Prostate gland (tissue), 2 donors: ENCODE measurements around the gene PACSIN1. TPM values are rescaled to one million over a fixed set of nuclear protein-coding genes. Genes with fewer than 3 reads are reported as not detected.
A peak's percentile ranks its signal among the peaks of the same experiment; 100 is the strongest.

Source experiments
- DNase-seq: peaks from one replicate; pipeline ENCODE4 v3.0.0-alpha.2; 2019; ENCODE audit warnings: low spot score
- H3K27ac ChIP-seq, 2 donors: fragments of 200-600 bp; sonication (generic); 2 replicates each; pipeline ENCODE4 v1.5.1; 2017 to 2019
- H3K27me3 ChIP-seq: fragments of 200-600 bp; sonication (generic); replicated peaks from 2 replicates; pipeline ENCODE4 v1.5.1; 2019; ENCODE audit not compliant: insufficient read depth
- H3K36me3 ChIP-seq, 2 donors: fragments of 200-600 bp; sonication (generic); 1 replicate in 1 of 2; 2 replicates in 1 of 2; pipeline versions ENCODE4 v1.5.1 to v1.8.1; 2017 to 2019
- H3K4me1 ChIP-seq: fragments of 200-600 bp; sonication (generic); replicated peaks from 2 replicates; pipeline ENCODE4 v1.5.1; 2019
- H3K4me3 ChIP-seq, 2 donors: fragments of 200-600 bp; sonication (generic); 2 replicates each; pipeline ENCODE4 v1.5.1; 2017 to 2019
- H3K9me3 ChIP-seq: fragments of 200-600 bp; sonication (generic); 2 replicates; pipeline ENCODE4 v1.5.1; 2017
- CTCF ChIP-seq, 4 experiments: fragments of 200-600 bp in 2 of 4; fragments of 450-650 bp in 2 of 4; sonication (generic) in 2 of 4; IDR thresholded peaks; 1 replicate in 3 of 4; 2 replicates in 1 of 4; pipeline ENCODE4 v1.5.1; 2016 to 2019; ENCODE audit warnings: antibody characterized with exemption in 4 of 4, mild to moderate bottlenecking in 2 of 4, moderate library complexity in 2 of 4
- POLR2A ChIP-seq: fragments of 450-650 bp; IDR thresholded peaks from one replicate; pipeline ENCODE4 v1.6.1; 2016; ENCODE audit warnings: antibody characterized with exemption, mild to moderate bottlenecking
- POLR2AphosphoS5 ChIP-seq: sonication (generic); formaldehyde crosslinking; IDR thresholded peaks from one replicate; pipeline ENCODE4 v1.6.1; 2017; ENCODE audit warnings: antibody characterized with exemption
- WGBS: methylation state at CpG from one replicate; pipeline ENCODE4 v1.1.5; 2018; 5-methylcytosine and 5-hydroxymethylcytosine counted together
- intact Hi-C: fragments of 100-400 bp; cut with DNase I; formaldehyde crosslinking; loops from one replicate; pipeline ENCODE4 v1.14.2; 2022
- total RNA-seq, 2 donors: library from RNA; depleted of rRNA; stranded (reverse); fragments of >200 nt; gene quantifications; one replicate each; pipeline ENCODE4 v1.1.0, GENCODE V29; 2016

PACSIN1 gene
- total RNA-seq, 2 donors from 2014 or later: 0.32 to 0.57 TPM

- Histone ChIP-seq H3K9me3 (no peaks in the 10 kb centered on the region), H3K4me1 (peaks cover 22% of the 10 kb centered on the region), H3K4me3 (no peak overlapping the region), H3K27ac (peak overlapping the region; percentile 81 to 84), H3K36me3 (no peaks in the 10 kb centered on the region), H3K27me3 (no peaks in the 10 kb centered on the region)
- no peak for DNase-seq
- intact Hi-C loops: no loop called here
- TF ChIP-seq POLR2AphosphoS5 (no peak), CTCF (IDR thresholded peaks at IDR 0.05) (no peak), POLR2A (no peak)
- WGBS: 86% methylated on average over 6 of the region's 6 CpGs
These were observed 68.3 kb downstream of the PACSIN1 start for GRCh38 chr6:34534146-34534545.

- no peaks in the 10 kb centered on the region for H3K36me3 ChIP-seq
- peak overlapping the region; percentile 81 to 84 for H3K27ac ChIP-seq
- intact Hi-C loops: no loop called here
- peaks cover 22% of the 10 kb centered on the region for H3K4me1 ChIP-seq
- WGBS: 73% methylated on average over 16 of the region's 16 CpGs
- H3K27me3 ChIP-seq: no peaks in the 10 kb centered on the region
- H3K4me3 ChIP-seq: no peak overlapping the region
- no peaks in the 10 kb centered on the region for H3K9me3 ChIP-seq
- no peak for DNase-seq
- no peak for TF ChIP-seq CTCF (IDR thresholded peaks at IDR 0.05)
- TF ChIP-seq POLR2A: no peak
- no peak for TF ChIP-seq POLR2AphosphoS5
These were observed 68.8 kb downstream of the PACSIN1 start for GRCh38 chr6:34534656-34535055.

GRCh38 chr6:34535199-34535598 lies 69.3 kb downstream of the PACSIN1 start:
- H3K36me3 ChIP-seq: no peaks in the 10 kb centered on the region
- H3K27ac ChIP-seq: peak overlapping the region; percentile 81 to 84
- no peak overlapping the region for H3K4me3 ChIP-seq
- H3K9me3 ChIP-seq: no peaks in the 10 kb centered on the region
- DNase-seq: no peak
- H3K4me1 ChIP-seq: peaks cover 22% of the 10 kb centered on the region
- intact Hi-C loops: no loop called here
- 76% methylated on average over 6 of the region's 6 CpGs for WGBS
- TF ChIP-seq CTCF (IDR thresholded peaks at IDR 0.05): no peak
- no peak for TF ChIP-seq POLR2AphosphoS5
- no peak for TF ChIP-seq POLR2A
- no peaks in the 10 kb centered on the region for H3K27me3 ChIP-seq

DNA sequence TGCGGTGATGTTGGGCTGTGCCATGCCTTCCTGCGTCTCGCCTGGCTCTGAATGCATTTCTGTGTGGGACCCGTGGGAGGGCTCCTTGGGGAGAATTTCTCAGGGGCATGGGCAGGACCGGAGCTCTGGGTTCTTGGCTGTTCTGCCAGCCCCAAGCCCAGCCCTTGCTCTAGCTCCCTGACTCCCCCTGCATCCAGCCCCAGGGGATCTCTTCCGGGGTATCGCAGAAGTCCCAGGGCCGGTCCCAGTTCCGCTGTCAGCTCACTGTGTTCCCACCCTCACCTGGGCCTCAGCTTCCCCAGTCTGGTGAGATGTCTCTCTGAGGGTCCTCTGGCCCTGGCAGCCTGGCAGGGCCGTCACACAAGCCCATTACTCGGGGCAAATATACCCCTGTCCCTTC lies 69.8 kb downstream of the PACSIN1 start:
- H3K9me3 ChIP-seq: no peaks in the 10 kb centered on the region
- H3K27ac ChIP-seq: peak overlapping the region; percentile 81 to 84
- H3K36me3 ChIP-seq: no peaks in the 10 kb centered on the region
- 55% methylated on average over 11 of the region's 11 CpGs for WGBS
- no peak for TF ChIP-seq POLR2AphosphoS5
- TF ChIP-seq POLR2A: no peak
- no peak for TF ChIP-seq CTCF (IDR thresholded peaks at IDR 0.05)
- intact Hi-C loops: no loop called here
- no peak for DNase-seq
- no peaks in the 10 kb centered on the region for H3K27me3 ChIP-seq
- no peak overlapping the region for H3K4me3 ChIP-seq
- H3K4me1 ChIP-seq: peaks cover 27% of the 10 kb centered on the region

DNA sequence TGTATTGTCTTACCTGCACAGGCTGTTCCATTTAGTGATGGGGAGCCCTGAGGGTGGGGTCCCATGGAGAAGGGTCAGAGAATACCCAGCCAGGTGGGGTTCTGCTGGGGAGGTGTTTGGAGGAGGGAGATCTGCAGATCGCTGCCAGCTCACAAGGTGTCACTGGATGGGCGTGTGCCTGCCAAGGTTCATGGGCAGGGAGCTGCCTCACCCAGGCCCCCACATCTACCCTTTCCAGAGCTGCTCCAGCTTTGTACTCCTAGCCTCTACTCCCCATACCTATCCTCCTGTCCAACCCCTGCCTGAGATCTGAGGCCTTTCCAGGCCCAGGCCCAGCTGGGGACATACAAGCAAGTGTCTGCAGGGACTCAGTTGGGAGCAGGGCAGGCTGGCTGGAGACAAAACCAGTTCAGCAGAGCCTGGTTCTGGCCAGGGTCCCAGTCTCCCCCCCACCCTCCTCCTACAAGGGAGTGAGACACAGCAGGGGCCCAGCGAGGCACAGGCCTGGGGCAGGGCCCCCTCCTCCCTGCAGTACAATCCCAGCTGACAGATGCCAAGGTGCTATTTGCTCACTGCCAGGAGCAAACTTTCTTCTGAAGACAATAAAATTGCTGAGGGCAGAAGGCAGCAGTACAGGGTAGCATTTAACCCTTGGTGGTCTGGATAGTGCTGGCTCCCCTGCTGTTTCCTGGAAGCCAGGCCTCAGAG lies 70.5 kb downstream of the PACSIN1 start:
- no peaks in the 10 kb centered on the region for H3K36me3 ChIP-seq
- H3K27me3 ChIP-seq: no peaks in the 10 kb centered on the region
- DNase-seq: peak; percentile 92
- H3K9me3 ChIP-seq: no peaks in the 10 kb centered on the region
- H3K4me1 ChIP-seq: peaks cover 30% of the 10 kb centered on the region
- H3K27ac ChIP-seq: peak overlapping the region; percentile 81 to 84
- intact Hi-C loops: no loop called here
- 41% methylated on average over 3 of the region's 3 CpGs for WGBS
- TF ChIP-seq POLR2AphosphoS5 (peak; percentile 85), CTCF (IDR thresholded peaks at IDR 0.05) (no peak)
- no peak overlapping the region for H3K4me3 ChIP-seq
